ENCODE data around the gene SPC24. TPM values are rescaled to one million over a fixed set of nuclear protein-coding genes. Genes with fewer than 3 reads are reported as not detected.

The SPC24 gene
- total and polyA plus RNA-seq, 9 of the 15 experiments (the other 6 are each of a cell fraction or from before 2014, with no cell fraction given): 18.2 to 154 (median 60.9) TPM

- TF ChIP-seq ZNF57 (CRISPR knock-in tag; IDR thresholded peaks at IDR 0.05) (no peak), CTBP1 (IDR thresholded peaks at IDR 0.05; ENCODE audit: borderline replicate concordance) (peak; percentile 21; the same call in 1 of the 2 replicates), LEF1 (IDR thresholded peaks at IDR 0.05) (no peak), SP2 (IDR thresholded peaks at IDR 0.05; ENCODE audit: extremely low read depth, low read depth, low read length, poor library complexity, severe bottlenecking) (peak; percentile 75), IFI16 (CRISPR knock-in tag; IDR thresholded peaks at IDR 0.05) (0 out of 2 replicates have a peak, but pooled peaks have one; percentile 43), EGR1 (conservative IDR thresholded peaks at IDR 0.05) (0 out of 2 replicates have a peak, but pooled peaks have one; percentile 3), MTA1 (IDR thresholded peaks at IDR 0.05; ENCODE audit: borderline replicate concordance) (no peak), CHD1 (IDR thresholded peaks at IDR 0.05; ENCODE audit: low read length) (peak; percentile 84), ETS1 (conservative IDR thresholded peaks at IDR 0.05; ENCODE audit: control insufficient read depth, low read depth, low read length) (peak; percentile 49; the same call in 1 of the 2 replicates), KAT7 (CRISPR knock-in tag; IDR thresholded peaks at IDR 0.05; ENCODE audit: borderline replicate concordance) (peak; percentile 45; the same call in 1 of the 2 replicates), RBM22 (IDR thresholded peaks at IDR 0.05; ENCODE audit: low read depth, low read length, poor library complexity, severe bottlenecking) (peak; percentile 73), SAP30 (IDR thresholded peaks at IDR 0.05; ENCODE audit: borderline replicate concordance, insufficient read depth, low read depth, low read length, poor library complexity, severe bottlenecking) (peak; percentile 86), ELF1 (tag; IDR thresholded peaks at IDR 0.05) (no peak), ZNF174 (CRISPR knock-in tag; IDR thresholded peaks at IDR 0.05) (0 out of 2 replicates have a peak, but pooled peaks have one; percentile 65), NFATC3 (IDR thresholded peaks at IDR 0.05) (no peak), TEAD2 (tag; IDR thresholded peaks at IDR 0.05) (no peak), RFX5 (IDR thresholded peaks at IDR 0.05; ENCODE audit: low read depth, low read length) (no peak)
- TF ChIP-seq, protein P1, sequence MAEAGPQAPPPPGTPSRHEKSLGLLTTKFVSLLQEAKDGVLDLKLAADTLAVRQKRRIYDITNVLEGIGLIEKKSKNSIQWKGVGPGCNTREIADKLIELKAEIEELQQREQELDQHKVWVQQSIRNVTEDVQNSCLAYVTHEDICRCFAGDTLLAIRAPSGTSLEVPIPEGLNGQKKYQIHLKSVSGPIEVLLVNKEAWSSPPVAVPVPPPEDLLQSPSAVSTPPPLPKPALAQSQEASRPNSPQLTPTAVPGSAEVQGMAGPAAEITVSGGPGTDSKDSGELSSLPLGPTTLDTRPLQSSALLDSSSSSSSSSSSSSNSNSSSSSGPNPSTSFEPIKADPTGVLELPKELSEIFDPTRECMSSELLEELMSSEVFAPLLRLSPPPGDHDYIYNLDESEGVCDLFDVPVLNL (CRISPR knock-in tag; IDR thresholded peaks at IDR 0.05; ENCODE audit: low read depth): peak; percentile 99
- TF ChIP-seq, protein P2, sequence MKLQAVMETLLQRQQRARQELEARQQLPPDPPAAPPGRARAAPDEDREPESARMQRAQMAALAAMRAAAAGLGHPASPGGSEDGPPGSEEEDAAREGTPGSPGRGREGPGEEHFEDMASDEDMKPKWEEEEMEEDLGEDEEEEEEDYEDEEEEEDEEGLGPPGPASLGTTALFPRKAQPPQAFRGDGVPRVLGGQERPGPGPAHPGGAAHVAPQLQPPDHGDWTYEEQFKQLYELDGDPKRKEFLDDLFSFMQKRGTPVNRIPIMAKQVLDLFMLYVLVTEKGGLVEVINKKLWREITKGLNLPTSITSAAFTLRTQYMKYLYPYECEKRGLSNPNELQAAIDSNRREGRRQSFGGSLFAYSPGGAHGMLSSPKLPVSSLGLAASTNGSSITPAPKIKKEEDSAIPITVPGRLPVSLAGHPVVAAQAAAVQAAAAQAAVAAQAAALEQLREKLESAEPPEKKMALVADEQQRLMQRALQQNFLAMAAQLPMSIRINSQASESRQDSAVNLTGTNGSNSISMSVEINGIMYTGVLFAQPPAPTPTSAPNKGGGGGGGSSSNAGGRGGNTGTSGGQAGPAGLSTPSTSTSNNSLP (IDR thresholded peaks at IDR 0.05; ENCODE audit: borderline replicate concordance, low read depth, low read length): peak; percentile 67; the same call in 1 of the 2 replicates
- TF ChIP-seq, protein P3, sequence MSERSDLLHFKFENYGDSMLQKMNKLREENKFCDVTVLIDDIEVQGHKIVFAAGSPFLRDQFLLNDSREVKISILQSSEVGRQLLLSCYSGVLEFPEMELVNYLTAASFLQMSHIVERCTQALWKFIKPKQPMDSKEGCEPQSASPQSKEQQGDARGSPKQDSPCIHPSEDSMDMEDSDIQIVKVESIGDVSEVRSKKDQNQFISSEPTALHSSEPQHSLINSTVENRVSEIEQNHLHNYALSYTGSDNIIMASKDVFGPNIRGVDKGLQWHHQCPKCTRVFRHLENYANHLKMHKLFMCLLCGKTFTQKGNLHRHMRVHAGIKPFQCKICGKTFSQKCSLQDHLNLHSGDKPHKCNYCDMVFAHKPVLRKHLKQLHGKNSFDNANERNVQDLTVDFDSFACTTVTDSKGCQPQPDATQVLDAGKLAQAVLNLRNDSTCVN (CRISPR knock-in tag; IDR thresholded peaks at IDR 0.05): no peak
Observed at GRCh38 chr19:11155373-11156120, at the start of gene SPC24 (continued).
